GM19324 (cell line): ENCODE results near the gene DDIAS.
"Not testable (repeated sequence)": the region's sequence is repeated elsewhere in the genome, so short reads cannot be mapped to it uniquely, and the experiment has no call there.

Experiments
- ATAC-seq: cut with Tn5 transposase; IDR thresholded peaks from one replicate; pipeline ENCODE4 v1.9.1; 2021; ENCODE audit warnings: mild to moderate bottlenecking, moderate library complexity; ENCODE audit not compliant: unreplicated experiment, low FRiP score

Gene DDIAS, protein sequence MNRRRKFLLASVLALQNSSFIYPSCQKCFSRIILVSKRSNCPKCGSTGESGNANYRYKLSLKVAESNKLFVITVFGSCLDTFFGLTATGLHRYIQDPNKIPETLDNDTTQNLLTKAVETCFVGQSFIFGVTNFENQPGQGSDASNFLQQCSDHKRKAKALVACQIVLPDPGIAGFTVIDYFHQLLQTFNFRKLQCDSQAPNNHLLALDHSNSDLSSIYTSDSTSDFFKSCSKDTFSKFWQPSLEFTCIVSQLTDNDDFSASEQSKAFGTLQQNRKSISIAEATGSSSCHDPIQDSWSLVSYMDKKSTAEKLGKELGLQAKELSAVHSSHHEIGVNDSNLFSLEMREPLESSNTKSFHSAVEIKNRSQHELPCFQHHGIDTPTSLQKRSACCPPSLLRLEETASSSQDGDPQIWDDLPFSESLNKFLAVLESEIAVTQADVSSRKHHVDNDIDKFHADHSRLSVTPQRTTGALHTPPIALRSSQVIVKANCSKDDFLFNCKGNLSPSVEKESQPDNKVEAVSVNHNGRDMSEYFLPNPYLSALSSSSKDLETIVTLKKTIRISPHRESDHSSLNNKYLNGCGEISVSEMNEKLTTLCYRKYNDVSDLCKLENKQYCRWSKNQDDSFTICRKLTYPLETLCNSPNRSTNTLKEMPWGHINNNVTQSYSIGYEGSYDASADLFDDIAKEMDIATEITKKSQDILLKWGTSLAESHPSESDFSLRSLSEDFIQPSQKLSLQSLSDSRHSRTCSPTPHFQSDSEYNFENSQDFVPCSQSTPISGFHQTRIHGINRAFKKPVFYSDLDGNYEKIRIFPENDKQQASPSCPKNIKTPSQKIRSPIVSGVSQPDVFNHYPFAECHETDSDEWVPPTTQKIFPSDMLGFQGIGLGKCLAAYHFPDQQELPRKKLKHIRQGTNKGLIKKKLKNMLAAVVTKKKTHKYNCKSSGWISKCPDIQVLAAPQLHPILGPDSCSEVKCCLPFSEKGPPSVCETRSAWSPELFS

DNA sequence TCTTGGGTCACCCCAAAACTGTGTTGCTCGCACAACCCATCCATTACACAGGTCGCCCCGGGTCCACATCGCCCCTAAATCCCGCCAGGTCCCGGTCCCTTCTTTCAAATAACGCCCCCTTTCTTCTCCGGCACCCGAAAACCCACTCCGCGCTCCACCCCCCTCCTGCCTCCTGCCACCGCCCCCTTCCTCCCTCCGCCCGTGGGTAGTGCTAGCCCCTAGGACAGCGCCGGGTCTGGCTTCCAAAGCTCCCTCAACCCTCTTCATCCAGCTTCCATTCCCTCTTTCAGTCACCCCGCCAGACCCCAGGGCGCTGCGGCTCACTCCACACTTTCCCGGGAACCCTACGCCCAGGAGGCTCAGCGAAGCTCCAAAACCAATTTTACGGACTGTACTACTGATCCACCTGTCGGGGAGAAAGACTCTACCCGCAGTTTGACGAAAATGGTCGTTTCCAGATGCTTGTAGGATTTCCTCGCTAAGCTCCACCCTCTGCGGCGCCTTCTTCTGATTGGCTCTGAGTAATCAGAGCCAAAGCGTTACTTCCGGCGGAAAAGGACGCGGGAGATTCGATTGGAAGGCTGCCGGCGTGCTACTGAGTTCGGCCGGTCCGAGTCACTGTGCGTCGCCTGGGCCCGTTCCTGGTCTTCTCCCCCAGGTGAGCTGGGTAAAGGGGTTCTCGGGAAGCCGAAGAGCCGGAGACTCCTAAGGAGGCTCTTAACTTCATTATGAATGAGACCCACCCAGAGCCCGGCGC lies at the start of gene DDIAS:
TSS of gene DDIAS (plus strand) at position 572 of the 757 bp plus-strand sequence. CDS start 13,003 bp downstream, outside the sequence.
- peak; percentile 78 for ATAC-seq

DNA sequence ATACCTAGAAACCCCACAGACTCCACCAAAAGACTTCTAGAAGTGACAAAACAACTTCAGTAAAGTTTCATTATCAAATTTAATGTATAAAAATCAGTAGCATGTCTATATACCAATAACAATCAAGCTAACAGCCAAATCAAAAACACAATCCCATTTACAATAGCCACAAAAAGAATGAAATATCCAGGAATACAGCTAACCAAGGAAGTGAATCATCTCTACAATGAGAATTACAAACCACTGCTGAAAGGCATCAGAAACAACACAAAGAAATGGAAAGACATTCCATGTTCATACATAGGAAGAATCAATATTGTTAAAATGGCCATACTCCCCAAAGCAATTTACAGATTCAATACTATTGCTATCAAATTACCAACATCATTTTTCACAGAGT lies 47.3 kb upstream of the DDIAS start:
- ATAC-seq, result no peak

DNA sequence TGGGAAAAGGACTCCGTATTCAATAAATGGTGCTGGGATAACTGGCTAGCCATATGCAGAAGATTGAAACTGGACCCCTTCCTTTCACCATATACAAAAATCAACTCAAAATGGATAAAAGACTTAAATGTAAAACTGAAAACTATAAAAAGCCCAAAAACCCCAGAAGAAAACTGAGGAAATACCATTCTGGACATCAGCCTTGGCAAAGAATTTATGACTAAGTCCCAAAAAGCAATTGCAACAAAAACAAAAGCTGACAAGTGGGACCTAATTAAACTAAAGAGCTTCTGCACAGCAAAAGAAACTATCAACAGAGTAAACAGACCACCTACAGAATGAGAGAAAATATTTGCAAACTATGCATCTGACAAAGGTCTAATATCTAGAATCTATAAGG lies 46.6 kb upstream of the DDIAS start:
- ATAC-seq, result not testable (repeated sequence)

DNA sequence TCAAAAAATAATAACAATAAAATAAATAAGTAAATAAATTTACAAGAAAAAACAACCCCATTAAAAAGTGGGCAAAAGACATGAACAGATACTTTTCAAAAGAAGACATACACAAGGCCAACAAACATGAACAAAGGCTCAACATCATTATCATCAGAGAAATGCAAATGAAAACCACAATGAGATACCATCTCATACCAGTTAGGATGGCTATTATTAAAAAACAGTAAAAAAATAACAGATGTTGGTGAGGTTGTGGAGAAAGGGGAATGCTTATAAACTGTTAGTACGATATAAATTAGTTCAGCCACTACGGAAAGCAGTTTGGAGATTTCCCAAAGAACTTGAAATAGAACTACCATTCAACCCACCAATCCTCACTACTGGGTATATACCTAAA lies 45.9 kb upstream of the DDIAS start:
- no peak for ATAC-seq

DNA sequence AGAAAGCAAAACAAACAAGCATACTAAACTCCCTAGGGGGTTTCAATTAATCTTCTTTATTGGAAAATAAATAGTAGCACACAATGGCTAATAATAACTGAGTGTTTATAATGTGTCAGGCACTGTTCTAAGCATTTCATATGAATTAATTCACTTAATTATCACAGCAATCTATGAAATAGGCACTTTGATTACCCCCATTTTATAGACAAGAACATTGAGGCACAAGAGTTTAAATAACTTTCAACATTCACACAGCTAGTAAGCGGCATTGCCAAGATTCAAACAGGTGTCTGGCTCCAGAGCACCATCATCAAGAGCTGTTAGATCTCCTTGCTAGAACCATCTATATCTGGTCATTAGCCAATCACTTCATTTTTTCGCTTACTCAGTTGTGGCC lies 44.4 kb upstream of the DDIAS start:
- no peak for ATAC-seq

DNA sequence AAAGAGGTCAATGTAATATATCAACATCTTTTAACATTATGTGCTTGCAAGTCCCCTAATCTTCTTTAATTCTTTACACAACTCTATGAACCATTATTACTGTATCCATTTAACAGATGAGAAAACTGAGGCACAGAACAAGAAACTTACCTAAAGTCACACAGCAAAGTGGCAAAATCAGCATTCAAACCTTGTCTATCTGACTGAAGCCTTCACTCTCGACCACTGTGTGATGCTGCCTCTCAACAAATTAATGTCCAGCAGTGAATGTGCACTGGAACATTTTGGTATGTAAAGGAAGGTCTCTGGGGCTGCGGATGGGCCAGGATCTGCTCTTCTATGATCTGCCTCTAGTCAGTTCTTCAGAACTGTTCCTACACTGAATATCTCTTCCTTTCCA lies 43.4 kb upstream of the DDIAS start:
- no peak for ATAC-seq

DNA sequence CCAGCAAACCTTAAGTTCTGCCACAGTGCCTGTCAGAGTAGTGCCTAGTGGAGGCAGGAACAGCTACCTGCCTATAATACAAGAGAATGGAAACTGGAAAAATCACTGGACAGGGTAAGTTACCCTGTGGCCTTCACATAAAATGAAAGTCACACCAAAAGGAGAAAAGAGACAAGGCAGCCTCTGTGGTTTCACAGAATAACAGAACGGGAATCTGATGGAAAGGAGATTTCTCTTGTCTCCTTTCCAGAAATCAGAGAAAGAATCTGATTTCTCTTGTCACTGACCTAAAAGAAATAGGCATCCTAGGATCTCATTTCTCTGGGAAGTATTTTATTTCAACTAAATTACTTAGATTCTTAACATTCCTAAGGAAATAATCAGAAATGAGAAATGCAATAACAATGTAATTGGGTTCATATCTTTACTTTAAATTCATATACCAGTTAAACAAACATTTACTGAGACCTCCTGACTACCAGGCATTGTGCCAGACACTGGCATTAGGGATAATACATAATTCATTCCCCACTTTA lies 42.9 kb upstream of the DDIAS start:
- ATAC-seq, result no peak

DNA sequence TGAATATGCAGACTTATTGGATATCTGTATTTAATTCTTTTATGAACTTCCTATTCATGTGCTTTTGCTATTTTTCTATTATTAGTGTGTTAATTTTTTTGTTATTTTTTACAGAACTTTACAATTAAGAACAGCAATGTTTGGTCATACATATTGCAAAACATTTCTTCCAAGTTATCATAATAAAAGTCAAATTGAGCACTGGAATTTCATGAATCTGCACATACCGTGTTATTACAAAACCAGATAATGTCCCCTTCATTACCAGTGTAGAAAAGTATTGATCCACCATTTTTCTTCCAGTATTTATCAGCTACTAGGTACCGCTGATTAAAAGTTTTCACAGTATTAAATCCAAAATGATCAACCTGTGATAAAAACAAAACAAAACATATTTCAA lies 41.8 kb upstream of the DDIAS start:
- ATAC-seq, result no peak

DNA sequence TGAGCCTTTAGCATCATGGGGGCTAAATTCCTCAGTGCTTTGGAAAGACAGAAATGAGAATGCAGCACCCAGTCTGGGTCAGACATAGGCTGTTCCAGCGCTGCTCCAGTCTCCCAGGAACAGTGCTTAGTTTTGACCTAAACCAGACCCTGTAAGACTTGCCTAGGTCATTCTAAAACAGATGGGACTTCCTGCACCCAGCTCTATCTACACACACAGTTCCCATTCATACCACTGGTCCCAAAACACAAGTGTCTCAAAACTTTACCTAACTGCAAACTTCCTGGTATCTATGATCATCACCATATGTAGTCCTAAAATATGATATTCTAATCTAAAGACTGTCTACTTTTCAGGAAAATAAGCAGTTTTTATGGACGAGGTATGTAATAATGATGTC lies 39.2 kb upstream of the DDIAS start:
- no peak for ATAC-seq

DNA sequence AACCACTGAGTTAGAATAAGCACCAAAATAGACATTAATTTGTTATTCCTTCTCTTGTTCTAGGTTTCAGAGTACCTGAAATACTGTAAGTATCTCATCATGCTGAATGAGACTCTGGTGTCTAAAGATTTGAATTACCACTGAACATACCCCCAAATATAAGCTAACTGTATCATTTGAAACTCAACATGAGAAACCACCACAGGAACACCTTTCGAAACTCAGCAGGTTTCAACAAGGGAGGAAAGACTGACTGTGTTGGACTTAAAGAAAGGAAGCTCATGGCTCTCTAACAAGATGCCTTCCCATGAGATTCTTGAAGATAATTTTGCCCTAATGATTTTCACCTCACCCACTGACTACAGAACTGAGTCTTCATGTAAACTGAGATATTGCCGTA lies 38.3 kb upstream of the DDIAS start:
- no peak for ATAC-seq

DNA sequence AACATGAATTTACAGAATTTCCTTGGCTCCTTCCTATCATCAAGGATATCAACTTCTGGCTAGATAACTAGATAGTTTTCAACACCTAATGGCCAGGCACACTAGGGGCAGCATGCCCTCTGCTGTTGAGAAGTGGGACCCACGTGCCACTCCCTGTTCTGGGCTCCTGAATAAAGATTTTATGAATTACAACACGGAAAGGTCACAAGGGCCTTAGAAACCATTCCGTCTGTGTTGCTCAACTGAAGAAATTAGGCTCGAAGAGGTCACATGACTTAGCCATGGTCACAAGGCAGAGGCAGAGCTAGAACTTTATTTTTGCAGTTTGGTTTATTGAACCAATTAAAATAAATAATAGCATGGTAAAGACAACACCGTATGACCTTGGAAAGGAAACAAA lies 37.3 kb upstream of the DDIAS start:
- no peak for ATAC-seq

DNA sequence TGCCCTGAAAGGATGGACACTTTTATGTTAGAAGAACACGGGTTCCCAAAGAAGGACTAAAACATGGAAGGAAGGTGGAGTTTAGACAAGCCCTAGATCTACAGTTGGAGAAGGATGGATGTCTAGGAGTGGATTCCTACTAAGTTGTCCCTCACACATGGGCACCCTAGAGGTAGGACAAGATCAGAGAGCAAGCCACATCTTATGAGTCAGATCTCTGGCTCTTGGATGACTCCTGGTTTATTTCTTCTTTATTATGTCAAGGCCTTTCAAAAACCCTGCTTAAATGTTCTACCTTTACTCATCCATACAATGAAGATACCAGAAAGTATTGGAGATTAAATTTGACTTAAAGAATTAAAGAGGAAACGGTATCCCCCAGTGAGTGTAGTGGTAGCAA lies 35.7 kb upstream of the DDIAS start:
- ATAC-seq, result no peak

DNA sequence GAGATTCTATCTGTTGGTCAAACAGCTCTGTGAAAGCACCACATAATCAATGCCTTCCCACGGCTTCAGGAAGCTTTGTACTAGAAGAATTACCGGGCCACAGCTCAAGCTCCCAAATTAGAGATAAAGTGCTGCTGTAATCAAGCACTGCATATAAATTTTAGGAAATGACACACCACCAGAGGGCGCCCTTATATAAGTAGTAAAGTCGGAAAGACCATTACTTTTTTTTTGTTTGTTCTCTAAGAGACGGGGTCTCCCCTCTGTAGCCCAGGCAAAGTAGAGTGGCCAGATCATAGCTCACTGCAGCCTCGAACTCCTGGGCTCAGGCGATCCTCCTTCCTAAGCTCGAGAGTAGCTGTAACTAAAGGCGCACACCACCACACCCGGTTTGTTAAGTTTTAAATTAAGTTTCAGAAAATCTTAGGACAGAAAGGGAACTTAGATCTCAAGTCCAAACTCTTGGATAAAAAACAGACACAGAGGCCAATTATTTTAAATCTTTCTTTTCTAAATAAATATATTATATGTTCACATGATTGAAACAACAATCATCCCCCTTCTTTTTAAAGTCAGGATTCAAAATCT lies 33.9 kb upstream of the DDIAS start:
- ATAC-seq, result no peak

DNA sequence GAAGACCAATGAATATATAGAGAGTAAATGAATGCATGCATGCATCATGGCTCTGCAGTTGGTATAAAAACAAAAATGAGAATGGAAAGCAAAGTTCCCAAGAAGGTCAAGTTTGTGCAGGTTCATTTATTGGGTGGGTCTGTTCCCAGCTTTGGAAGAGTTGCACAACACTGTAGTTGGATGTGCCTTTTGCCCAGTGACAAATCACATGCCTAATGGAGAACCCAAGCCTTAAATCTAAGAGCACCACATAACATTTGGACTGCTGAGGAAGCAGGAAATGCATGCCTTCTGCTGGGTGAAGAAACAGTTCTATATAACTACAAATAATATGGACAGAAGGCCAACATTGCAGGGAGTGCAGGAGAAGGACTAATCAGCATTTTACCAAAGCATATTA lies 31.9 kb upstream of the DDIAS start:
- ATAC-seq, result no peak

DNA sequence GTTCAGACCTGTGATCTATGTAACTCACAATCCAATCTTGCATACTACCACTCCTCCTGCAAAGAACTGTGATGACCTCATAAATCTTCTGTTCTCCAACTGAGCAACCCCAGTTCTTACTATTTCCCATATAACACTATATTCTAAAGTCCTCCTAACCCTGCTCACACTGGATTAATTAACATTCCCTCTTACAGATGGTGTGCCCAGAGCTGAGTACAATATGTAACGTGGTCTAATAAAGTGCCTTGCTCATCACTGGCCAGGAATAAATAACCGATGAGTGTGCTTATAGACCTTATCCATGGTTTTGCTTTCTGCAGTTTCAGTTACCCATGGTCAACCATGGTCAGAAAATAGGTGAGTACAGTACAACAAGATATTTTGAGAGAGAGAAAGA lies 29.9 kb upstream of the DDIAS start:
- no peak for ATAC-seq

DNA sequence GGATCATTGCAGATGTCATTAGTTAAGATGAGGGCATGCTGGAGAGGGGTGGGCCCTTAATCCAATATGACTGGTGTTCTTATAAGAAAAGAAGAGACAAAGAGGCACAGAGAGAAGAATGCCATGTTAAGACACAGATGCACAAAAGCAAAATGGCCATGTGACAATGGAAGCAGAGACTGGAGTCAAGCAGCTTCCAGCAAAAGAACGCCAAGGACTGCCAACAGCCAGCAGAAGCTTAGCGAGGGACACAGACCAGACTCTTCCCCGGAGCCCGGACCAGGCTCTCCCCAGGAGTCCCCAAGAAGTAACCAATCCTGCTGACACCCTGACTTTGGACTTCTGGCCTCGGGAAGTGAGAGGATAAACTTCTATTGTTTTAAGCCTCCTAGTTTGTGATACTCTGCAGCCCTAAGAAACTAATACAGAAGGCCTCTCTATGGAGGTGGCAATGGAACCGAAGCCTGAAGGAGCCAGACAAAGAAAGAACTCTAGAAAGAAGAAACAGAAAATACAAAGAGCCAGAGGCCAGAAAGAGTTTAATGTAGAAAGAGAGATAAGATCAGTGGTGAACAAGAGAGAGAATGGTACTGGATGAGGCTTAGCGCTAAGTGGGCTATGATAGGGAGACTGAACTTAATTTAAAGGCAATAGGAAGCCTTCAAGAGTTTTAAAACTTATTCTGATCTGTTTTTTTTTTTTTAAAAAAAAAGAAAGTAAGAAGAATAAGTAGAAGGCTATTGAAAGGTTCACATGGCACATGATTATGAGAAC lies 29.0 kb upstream of the DDIAS start:
- ATAC-seq, result no peak

DNA sequence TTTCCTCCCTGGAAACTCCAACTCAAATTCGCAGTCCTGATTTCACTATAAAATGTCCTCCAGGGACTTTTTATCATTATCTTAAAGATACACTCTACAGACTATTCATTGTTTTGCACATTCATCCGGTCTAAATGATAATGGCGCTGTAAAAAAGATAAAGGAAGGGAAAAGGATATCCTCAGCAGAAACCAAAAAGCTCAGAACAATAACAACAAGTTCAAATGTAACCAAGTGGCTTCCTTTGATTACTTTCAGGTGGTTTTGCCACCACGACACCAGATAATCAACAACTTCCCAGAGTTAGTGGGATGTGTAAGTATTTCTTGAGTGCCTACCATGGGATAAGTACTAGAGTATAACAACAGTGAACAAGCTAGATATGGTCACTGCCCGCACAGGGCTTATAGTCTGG lies 27.6 kb upstream of the DDIAS start:
- no peak for ATAC-seq

DNA sequence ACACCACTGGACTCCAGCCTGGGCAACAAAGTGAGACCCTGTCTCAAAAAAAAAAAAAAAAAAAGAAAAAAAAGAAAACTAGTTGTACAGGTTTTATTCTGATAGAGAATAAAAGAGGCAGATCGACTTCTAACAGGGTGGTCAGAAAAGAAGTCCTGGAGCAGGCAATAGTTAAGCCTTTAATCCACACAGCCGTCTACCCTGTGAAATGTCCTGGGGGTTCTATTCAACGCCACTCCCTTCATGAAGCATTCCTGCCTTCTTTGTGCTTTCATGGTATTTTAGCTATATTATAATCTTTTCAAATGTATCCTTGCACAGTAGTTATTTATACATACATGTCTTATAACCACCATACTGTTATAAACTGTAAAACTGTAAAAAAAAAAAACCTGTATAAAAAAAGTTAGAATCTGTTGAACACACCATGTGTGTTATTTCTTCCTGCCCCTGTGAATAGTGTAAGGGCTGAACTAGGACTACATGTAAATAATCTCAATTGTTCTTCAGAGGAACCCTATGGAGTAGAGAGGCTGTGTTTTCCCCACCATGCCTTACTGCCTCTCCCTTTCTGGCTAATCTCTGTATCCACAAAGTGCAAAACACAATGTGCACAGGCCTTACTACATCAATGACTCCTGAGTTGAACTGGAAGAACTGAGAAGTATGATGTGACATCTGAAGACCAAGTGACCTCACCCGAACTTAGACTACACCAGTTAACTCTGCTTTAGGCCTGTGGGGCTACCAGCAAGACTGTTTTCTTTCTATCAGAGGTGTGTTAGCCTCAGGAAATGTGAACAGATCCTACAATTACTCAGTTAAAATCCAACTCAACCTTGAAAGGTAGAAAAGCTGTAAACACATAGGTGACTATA lies 26.7 kb upstream of the DDIAS start:
- no peak for ATAC-seq
